ENCODE measurements around the gene PLCXD3. TPM values are rescaled to one million over a fixed set of nuclear protein-coding genes. Genes with fewer than 3 reads are reported as not detected.

PLCXD3 gene
- total RNA-seq, 4 donors from 2014 or later, result 1.3 to 10.9 (median 2.5) TPM

GRCh38 chr5:41286165-41286564 lies 224.2 kb downstream of the PLCXD3 start:
- Histone ChIP-seq H3K27me3 (no peaks in the 10 kb centered on the region), H3K4me1 (no peaks in the 10 kb centered on the region), H3K9me3 (no peaks in the 10 kb centered on the region), H3K36me3 (no peaks in the 10 kb centered on the region), H3K4me3 (replicated peaks in 1 of 3) (no peak overlapping the region), H3K27ac (no peak overlapping the region)
- TF ChIP-seq CTCF (IDR thresholded peaks at IDR 0.05) (no peak), POLR2A (IDR thresholded peaks at IDR 0.05) (no peak)
- intact Hi-C loops (cut with DNase I), result no loop called here
- DNase-seq, result no peak
- WGBS, 2 donors, result 85 to 89% methylated on average over 2 of the region's 2 CpGs

GRCh38 chr5:41284938-41285337 lies 225.5 kb downstream of the PLCXD3 start:
- no peaks in the 10 kb centered on the region for H3K9me3 ChIP-seq
- TF ChIP-seq CTCF (IDR thresholded peaks at IDR 0.05) (no peak), POLR2A (IDR thresholded peaks at IDR 0.05) (no peak)
- H3K27ac ChIP-seq, result no peak overlapping the region
- H3K4me1 ChIP-seq, result no peaks in the 10 kb centered on the region
- no peak overlapping the region for H3K4me3 ChIP-seq (replicated peaks in 1 of 3)
- intact Hi-C loops (cut with DNase I), result no loop called here
- 81 to 87% methylated on average over 2 of the region's 2 CpGs for WGBS, 2 donors
- no peak for DNase-seq
- no peaks in the 10 kb centered on the region for H3K36me3 ChIP-seq
- H3K27me3 ChIP-seq, result no peaks in the 10 kb centered on the region

GRCh38 chr5:41281215-41281810 lies 229.1 kb downstream of the PLCXD3 start:
- Histone ChIP-seq H3K36me3 (no peaks in the 10 kb centered on the region), H3K27ac (no peak overlapping the region), H3K27me3 (no peaks in the 10 kb centered on the region), H3K4me1 (peaks cover 0 to 3% of the 10 kb centered on the region in 2 donors), H3K9me3 (no peaks in the 10 kb centered on the region), H3K4me3 (replicated peaks in 1 of 3) (no peak overlapping the region)
- no peak for DNase-seq
- intact Hi-C loops (cut with DNase I), result no loop called here
- 69 to 73% methylated on average over 12 of the region's 12 CpGs for WGBS, 2 donors
- TF ChIP-seq POLR2A (IDR thresholded peaks at IDR 0.05) (no peak), CTCF (IDR thresholded peaks at IDR 0.05) (no peak)

- Histone ChIP-seq H3K4me3 (replicated peaks in 1 of 3) (no peak overlapping the region), H3K4me1 (peaks cover 0 to 3% of the 10 kb centered on the region in 2 donors), H3K36me3 (no peaks in the 10 kb centered on the region), H3K27ac (no peak overlapping the region), H3K9me3 (no peaks in the 10 kb centered on the region), H3K27me3 (no peaks in the 10 kb centered on the region)
- TF ChIP-seq POLR2A (IDR thresholded peaks at IDR 0.05) (no peak), CTCF (IDR thresholded peaks at IDR 0.05) (no peak)
- no peak for DNase-seq
- intact Hi-C loops (cut with DNase I), result no loop called here
- 77 to 83% methylated on average over 2 of the region's 2 CpGs for WGBS, 2 donors
Measured at GRCh38 chr5:41279040-41279439, 231.4 kb downstream of the PLCXD3 start.

GRCh38 chr5:41277476-41278245 lies 232.7 kb downstream of the PLCXD3 start:
- Histone ChIP-seq H3K36me3 (no peaks in the 10 kb centered on the region), H3K27ac (no peak overlapping the region), H3K27me3 (no peaks in the 10 kb centered on the region), H3K4me1 (peaks cover 0 to 3% of the 10 kb centered on the region in 2 donors), H3K4me3 (replicated peaks in 1 of 3) (no peak overlapping the region), H3K9me3 (no peaks in the 10 kb centered on the region)
- 43 to 57% methylated on average over 4 of the region's 4 CpGs for WGBS, 2 donors
- no peak for TF ChIP-seq CTCF (IDR thresholded peaks at IDR 0.05)
- no peak for TF ChIP-seq POLR2A (IDR thresholded peaks at IDR 0.05)
- intact Hi-C loops (cut with DNase I), result no loop called here
- no peak for DNase-seq
